HEK293T (cell line): ENCODE results near the gene SEMA4D.

ENCODE experiments used
- FOXA1 ChIP-seq: fragments of 450-650 bp; IDR thresholded peaks from 2 replicates; pipeline ENCODE4 v1.6.1; 2016; ENCODE audit warnings: mild to moderate bottlenecking
- L3MBTL2 ChIP-seq: fragments of 450-650 bp; conservative IDR thresholded peaks from 2 replicates; pipeline ENCODE4 v1.6.1; 2016; ENCODE audit warnings: mild to moderate bottlenecking
- NFRKB ChIP-seq: fragments of 450-650 bp; IDR thresholded peaks from 2 replicates; pipeline ENCODE4 v1.6.1; 2016; ENCODE audit warnings: mild to moderate bottlenecking, moderate library complexity
- SP1 ChIP-seq: fragments of 450-650 bp; IDR thresholded peaks from 2 replicates; pipeline ENCODE4 v1.6.1; 2017
- SUZ12 ChIP-seq: fragments of 450-650 bp; IDR thresholded peaks from 2 replicates; pipeline ENCODE4 v1.6.1; 2016; ENCODE audit warnings: mild to moderate bottlenecking

- TF ChIP-seq SP1 (no peak), NFRKB (no peak), L3MBTL2 (no peak), SUZ12 (no peak), FOXA1 (no peak)
Measured at GRCh38 chr9:89409466-89409865, 88.4 kb downstream of the SEMA4D start.
